C4-2B (cell line): Measurements from ENCODE around the gene CENPA.

Experiments used
- ZFX ChIP-seq: fragments of 450-650 bp; IDR thresholded peaks from 2 replicates; pipeline ENCODE4 v1.6.1; 2017
- TF ChIP-seq, protein P1 (sequence below): fragments of 450-650 bp; conservative IDR thresholded peaks from 2 replicates; pipeline ENCODE4 v1.5.1; 2017; ENCODE audit warnings: mild to moderate bottlenecking

DNA sequence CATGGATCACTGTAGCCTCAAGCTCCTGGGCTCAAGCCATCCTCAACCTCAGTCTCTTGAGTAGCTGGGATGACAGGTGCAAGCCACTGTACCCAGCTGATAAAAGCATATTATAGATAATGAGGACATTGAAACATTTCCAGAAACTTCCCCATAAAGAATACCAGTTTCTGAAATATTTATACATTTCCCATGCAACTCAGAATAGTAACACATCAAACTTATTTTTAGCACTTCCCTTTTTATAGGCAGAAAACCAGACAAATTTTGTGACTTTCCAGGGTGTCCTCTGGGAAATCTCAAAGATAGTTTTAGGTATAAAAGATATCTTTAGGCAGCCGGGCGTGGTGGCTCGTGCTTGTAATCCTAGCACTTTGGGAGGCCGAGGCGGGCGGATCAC is 37.0 kb downstream of the CENPA start:
- TF ChIP-seq, protein P1, sequence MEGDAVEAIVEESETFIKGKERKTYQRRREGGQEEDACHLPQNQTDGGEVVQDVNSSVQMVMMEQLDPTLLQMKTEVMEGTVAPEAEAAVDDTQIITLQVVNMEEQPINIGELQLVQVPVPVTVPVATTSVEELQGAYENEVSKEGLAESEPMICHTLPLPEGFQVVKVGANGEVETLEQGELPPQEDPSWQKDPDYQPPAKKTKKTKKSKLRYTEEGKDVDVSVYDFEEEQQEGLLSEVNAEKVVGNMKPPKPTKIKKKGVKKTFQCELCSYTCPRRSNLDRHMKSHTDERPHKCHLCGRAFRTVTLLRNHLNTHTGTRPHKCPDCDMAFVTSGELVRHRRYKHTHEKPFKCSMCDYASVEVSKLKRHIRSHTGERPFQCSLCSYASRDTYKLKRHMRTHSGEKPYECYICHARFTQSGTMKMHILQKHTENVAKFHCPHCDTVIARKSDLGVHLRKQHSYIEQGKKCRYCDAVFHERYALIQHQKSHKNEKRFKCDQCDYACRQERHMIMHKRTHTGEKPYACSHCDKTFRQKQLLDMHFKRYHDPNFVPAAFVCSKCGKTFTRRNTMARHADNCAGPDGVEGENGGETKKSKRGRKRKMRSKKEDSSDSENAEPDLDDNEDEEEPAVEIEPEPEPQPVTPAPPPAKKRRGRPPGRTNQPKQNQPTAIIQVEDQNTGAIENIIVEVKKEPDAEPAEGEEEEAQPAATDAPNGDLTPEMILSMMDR: no peak
- no peak for TF ChIP-seq ZFX
